SU-DHL-6 (cell line): ENCODE results near the gene IL10RB.

ENCODE experiments used
- EZH2phosphoT487 ChIP-seq: fragments of 200-600 bp; sonication (generic), shearing (Covaris generic); conservative IDR thresholded peaks from 2 replicates; pipeline ENCODE4 v1.6.1; 2018; ENCODE audit warnings: mild to moderate bottlenecking, antibody characterized with exemption, low read length, moderate library complexity, mixed read lengths
- TF ChIP-seq, protein P1 (sequence below): fragments of 200-600 bp; sonication (generic); IDR thresholded peaks from one replicate; pipeline ENCODE4 v1.5.1; 2017; ENCODE audit warnings: antibody characterized with exemption, mild to moderate bottlenecking, low read length, moderate library complexity; ENCODE audit not compliant: insufficient read depth, poor library complexity, severe bottlenecking

DNA sequence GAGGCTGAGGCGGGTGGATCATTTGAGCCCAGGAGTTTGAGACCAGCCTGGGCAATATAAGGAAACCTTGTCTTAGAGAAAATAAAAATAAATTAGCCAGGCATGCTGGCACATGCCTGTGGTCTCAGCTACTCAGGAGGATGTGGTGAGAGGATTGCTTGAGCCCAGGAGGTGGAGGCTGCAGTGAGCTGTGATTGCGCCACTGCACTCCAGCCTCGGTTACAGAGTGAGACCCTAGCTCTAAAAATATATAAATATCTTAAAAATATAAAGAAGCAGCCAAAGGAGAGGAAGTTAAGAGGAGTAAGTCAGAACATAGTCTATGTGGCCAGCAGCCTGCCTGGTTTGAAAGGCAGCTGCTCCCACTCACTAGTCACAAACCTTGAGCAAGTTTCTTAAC, 4.5 kb upstream of the IL10RB start:
- TF ChIP-seq, protein P1, sequence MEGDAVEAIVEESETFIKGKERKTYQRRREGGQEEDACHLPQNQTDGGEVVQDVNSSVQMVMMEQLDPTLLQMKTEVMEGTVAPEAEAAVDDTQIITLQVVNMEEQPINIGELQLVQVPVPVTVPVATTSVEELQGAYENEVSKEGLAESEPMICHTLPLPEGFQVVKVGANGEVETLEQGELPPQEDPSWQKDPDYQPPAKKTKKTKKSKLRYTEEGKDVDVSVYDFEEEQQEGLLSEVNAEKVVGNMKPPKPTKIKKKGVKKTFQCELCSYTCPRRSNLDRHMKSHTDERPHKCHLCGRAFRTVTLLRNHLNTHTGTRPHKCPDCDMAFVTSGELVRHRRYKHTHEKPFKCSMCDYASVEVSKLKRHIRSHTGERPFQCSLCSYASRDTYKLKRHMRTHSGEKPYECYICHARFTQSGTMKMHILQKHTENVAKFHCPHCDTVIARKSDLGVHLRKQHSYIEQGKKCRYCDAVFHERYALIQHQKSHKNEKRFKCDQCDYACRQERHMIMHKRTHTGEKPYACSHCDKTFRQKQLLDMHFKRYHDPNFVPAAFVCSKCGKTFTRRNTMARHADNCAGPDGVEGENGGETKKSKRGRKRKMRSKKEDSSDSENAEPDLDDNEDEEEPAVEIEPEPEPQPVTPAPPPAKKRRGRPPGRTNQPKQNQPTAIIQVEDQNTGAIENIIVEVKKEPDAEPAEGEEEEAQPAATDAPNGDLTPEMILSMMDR, result no peak
- no peak for TF ChIP-seq EZH2phosphoT487
